ENCODE data around the gene SUPT4H1.

The SUPT4H1 gene

DNA sequence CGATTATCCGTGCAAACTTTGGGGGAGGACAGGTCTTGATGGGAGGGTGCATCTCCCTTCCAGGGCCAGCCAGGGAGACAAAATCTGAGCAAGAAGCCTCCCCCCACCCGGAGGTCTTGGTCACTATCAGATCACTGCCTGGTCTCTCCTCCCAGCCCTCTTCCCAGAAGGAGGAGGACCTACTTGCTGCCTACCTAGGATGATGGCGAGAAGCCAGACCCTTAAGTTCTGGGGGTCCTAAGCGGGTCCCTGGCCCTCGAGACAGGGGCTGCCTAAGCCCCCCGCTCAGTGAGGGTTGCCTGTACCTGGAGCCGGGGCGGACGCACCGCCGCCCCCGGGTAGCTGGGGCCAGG, 28.0 kb downstream of the SUPT4H1 start:
- Histone ChIP-seq H3K4me3 (ENCODE audit: control insufficient read depth in 1 of 7, extremely low read depth in 1 of 7, insufficient read depth in 4 of 7, low read depth in 2 of 7, low read length in 6 of 7) (peak overlapping the region in 3 of 7 experiments; percentile 68 to 80 (median 70)), H3K27ac (ENCODE audit: insufficient read depth in 1 of 2, low read depth in 1 of 2, low read length in 2 of 2, poor library complexity in 1 of 2, severe bottlenecking in 2 of 2) (no peak overlapping the region), H3K27me3 (replicated peaks in 2 of 5; ENCODE audit: control insufficient read depth in 4 of 5, insufficient read depth in 5 of 5, low read length in 4 of 5) (peaks cover 0 to 10% (median 2%) of the 10 kb centered on the region in 5 experiments), H3K36me3 (ENCODE audit: control insufficient read depth in 4 of 4, insufficient read depth in 4 of 4, low read length in 3 of 4) (peaks cover 0 to 34% (median 2%) of the 10 kb centered on the region in 4 experiments), H3K4me1 (ENCODE audit: control extremely low read depth in 1 of 4, control insufficient read depth in 4 of 4, insufficient read depth in 4 of 4, low read length in 3 of 4) (peaks cover 1 to 52% (median 49%) of the 10 kb centered on the region in 4 experiments), H3K9me3 (ENCODE audit: control extremely low read depth in 1 of 5, control insufficient read depth in 4 of 5, insufficient read depth in 2 of 5, low read depth in 1 of 5, low read length in 4 of 5) (no peaks in the 10 kb centered on the region)
- ChIA-PET POLR2A (interaction anchor here (1.2 kb wide), 1 partner anchor 28 kb away, joined by 4 read pairs; the partner anchor contains the start of gene SUPT4H1), CTCF (interaction anchor here (1.3 to 2.9 kb wide), 3 partner anchors 20 to 93 kb away, joined by 3 to 21 read pairs (median 4); partner anchors contain the start of gene RNF43)
- 21% methylated on average over 11 of the region's 13 CpGs for WGBS (ENCODE audit: insufficient coverage)
- no peak for DNase-seq

DNA sequence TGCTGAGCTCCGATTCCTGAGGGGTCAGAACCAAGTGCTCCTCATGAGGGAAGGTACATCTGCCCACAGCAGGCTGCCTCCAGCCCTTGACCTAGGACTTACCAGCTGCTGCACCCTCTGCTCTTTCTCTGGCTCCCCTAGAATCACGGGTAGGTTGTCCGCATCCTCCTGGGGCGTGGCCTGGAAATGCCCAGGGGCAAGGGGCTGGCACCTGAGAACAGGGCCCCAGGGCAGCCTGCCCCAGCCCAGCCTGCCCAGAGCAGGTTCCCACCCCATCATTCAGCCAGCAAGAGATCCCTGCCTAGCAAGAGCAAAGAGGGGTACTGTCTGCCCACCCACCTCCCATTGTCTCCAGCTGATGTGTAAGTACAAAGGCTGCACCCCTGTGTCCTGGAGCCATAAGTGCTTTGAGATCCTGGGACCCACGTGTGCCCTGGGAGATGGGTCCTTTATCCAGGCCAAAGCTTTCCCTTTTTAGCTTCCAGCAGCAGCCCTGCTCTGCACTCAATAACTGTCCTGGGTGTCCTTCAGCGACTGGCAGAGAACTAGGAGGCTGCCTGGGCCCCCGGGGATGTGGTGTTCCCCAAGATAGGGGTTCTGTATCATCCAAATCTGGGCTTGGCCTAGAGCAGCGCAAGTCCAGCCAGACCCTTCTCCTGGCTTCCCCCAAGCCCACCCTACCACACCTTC, 28.5 kb downstream of the SUPT4H1 start:
- Histone ChIP-seq H3K27ac (ENCODE audit: insufficient read depth in 1 of 2, low read depth in 1 of 2, low read length in 2 of 2, poor library complexity in 1 of 2, severe bottlenecking in 2 of 2) (no peak overlapping the region), H3K4me3 (ENCODE audit: control insufficient read depth in 1 of 7, extremely low read depth in 1 of 7, insufficient read depth in 4 of 7, low read depth in 2 of 7, low read length in 6 of 7) (peak overlapping the region in 3 of 7 experiments; percentile 68 to 80 (median 70)), H3K27me3 (replicated peaks in 2 of 5; ENCODE audit: control insufficient read depth in 4 of 5, insufficient read depth in 5 of 5, low read length in 4 of 5) (peaks cover 0 to 10% (median 2%) of the 10 kb centered on the region in 5 experiments), H3K9me3 (ENCODE audit: control extremely low read depth in 1 of 5, control insufficient read depth in 4 of 5, insufficient read depth in 2 of 5, low read depth in 1 of 5, low read length in 4 of 5) (no peaks in the 10 kb centered on the region), H3K4me1 (ENCODE audit: control extremely low read depth in 1 of 4, control insufficient read depth in 4 of 4, insufficient read depth in 4 of 4, low read length in 3 of 4) (peaks cover 0 to 49% (median 43%) of the 10 kb centered on the region in 4 experiments), H3K36me3 (ENCODE audit: control insufficient read depth in 4 of 4, insufficient read depth in 4 of 4, low read length in 3 of 4) (peaks cover 0 to 39% (median 2%) of the 10 kb centered on the region in 4 experiments)
- POLR2A ChIA-PET: interaction anchor here (1.2 kb wide), 1 partner anchor 14 kb away, joined by 6 read pairs; no protein-coding TSS in a partner anchor
- no peak for DNase-seq
- 93% methylated on average over 5 of the region's 8 CpGs for WGBS (ENCODE audit: insufficient coverage)
- CTCF ChIA-PET: interaction anchor here (0.7 to 2.9 kb wide), 6 partner anchors 22 to 94 kb away, joined by 3 to 21 read pairs (median 4); partner anchors contain the start of gene RNF43

DNA sequence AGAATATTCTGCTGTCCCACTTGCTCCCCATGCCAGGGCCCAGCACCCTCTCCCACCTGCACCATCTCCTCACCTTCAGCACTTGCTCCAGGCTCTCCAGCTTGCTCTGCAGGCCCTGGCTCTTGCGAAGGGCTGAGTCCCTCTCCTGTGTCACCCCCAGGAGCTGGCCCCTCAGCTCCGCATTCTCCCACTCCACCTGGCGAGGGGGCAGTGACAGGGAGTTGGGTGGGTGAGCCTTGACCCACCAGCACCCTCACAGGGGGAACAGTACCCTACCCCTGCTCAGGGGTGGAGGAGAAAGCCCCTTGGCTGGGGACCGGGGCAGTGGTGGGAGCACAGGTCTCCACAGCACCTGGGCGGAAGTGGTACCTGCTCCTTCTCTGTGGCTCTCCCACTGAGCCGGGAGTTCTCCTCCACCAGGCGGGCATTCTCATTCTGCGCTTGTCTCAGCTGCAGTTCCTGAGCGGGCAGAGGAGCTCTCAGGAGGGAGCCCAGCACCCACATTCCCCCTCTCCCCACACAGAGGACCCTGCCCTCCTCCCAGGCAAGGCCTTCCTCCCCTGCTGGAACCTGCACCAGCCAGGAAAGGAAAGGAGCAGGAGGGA, 29.3 kb downstream of the SUPT4H1 start:
- CTCF ChIA-PET: interaction anchor here (0.6 to 2.9 kb wide), 10 partner anchors 12 to 367 kb away, joined by 3 to 21 read pairs (median 4); partner anchors contain the start of gene RNF43
- no peak overlapping the region for H3K27ac ChIP-seq (ENCODE audit: insufficient read depth in 1 of 2, low read depth in 1 of 2, low read length in 2 of 2, poor library complexity in 1 of 2, severe bottlenecking in 2 of 2)

DNA sequence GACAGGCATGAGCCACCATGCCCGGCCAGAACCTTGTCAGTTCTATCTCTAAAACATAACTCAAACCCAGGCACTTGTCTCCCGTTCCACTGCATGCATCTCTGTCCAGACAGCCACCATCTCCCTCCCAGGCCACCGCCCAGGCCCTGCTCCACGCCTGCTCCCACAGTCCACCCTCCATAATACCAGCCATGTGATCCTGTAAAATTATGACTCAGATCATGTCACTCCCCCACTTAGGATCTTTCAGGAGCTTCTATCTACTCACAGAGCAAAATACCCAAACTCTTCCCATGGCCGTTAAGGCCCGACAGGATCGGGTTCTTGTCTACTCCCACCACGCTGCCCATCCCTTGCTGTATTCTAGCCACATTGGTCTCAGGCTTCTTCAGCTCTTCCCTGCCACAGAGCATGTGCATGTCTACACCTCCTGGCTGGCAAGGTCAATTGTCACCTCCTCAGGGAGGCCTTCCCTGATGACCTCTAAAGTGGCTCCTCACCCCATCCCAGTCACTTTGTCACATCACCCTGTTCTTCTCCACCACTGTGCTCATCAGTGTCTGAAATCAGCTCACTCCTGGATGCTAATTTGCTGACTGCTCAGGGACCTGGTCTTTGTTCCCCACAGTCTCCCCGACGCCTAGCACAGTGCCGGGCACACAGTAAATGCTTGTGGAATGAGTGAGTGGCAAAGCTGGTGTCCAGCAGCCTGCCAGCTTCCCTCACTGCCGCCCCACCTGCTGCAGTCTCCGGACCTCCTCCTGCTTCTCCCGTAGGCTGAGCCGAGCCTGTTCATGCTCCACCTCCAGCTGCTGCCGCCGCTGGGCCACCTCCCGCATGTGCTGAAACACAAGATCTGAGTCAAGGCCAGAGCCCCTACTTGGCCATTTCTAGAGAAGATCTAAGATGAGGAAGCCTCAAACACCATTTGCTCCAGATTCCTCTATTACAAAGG, 30.2 kb downstream of the SUPT4H1 start:
- Histone ChIP-seq H3K36me3 (ENCODE audit: control insufficient read depth in 4 of 4, insufficient read depth in 4 of 4, low read length in 3 of 4) (peaks cover 0 to 47% (median 2%) of the 10 kb centered on the region in 4 experiments), H3K27me3 (replicated peaks in 2 of 5; ENCODE audit: control insufficient read depth in 4 of 5, insufficient read depth in 5 of 5, low read length in 4 of 5) (peaks cover 0 to 10% (median 2%) of the 10 kb centered on the region in 5 experiments), H3K4me3 (ENCODE audit: control insufficient read depth in 1 of 7, extremely low read depth in 1 of 7, insufficient read depth in 4 of 7, low read depth in 2 of 7, low read length in 6 of 7) (no peak overlapping the region), H3K4me1 (ENCODE audit: control extremely low read depth in 1 of 4, control insufficient read depth in 4 of 4, insufficient read depth in 4 of 4, low read length in 3 of 4) (peaks cover 2 to 49% (median 36%) of the 10 kb centered on the region in 4 experiments), H3K9me3 (ENCODE audit: control extremely low read depth in 1 of 5, control insufficient read depth in 4 of 5, insufficient read depth in 2 of 5, low read depth in 1 of 5, low read length in 4 of 5) (no peaks in the 10 kb centered on the region), H3K27ac (ENCODE audit: insufficient read depth in 1 of 2, low read depth in 1 of 2, low read length in 2 of 2, poor library complexity in 1 of 2, severe bottlenecking in 2 of 2) (no peak overlapping the region)
- 95% methylated on average over 15 of the region's 18 CpGs for WGBS (ENCODE audit: insufficient coverage)
- ChIA-PET CTCF (interaction anchor here (0.6 to 2.9 kb wide), 9 partner anchors 12 to 368 kb away, joined by 3 to 21 read pairs (median 4); no protein-coding TSS in a partner anchor), POLR2A (no interaction called here)
- no peak for DNase-seq

More for the DNA sequence above, 29.3 kb downstream of the SUPT4H1 start:
- peaks cover 0 to 10% (median 2%) of the 10 kb centered on the region in 5 experiments for H3K27me3 ChIP-seq (replicated peaks in 2 of 5; ENCODE audit: control insufficient read depth in 4 of 5, insufficient read depth in 5 of 5, low read length in 4 of 5)
- POLR2A ChIA-PET: interaction anchor here (1.2 kb wide), 1 partner anchor 15 kb away, joined by 6 read pairs; no protein-coding TSS in a partner anchor
- peaks cover 0 to 47% (median 2%) of the 10 kb centered on the region in 4 experiments for H3K36me3 ChIP-seq (ENCODE audit: control insufficient read depth in 4 of 4, insufficient read depth in 4 of 4, low read length in 3 of 4)
- peaks cover under 1 to 49% (median 37%) of the 10 kb centered on the region in 4 experiments for H3K4me1 ChIP-seq (ENCODE audit: control extremely low read depth in 1 of 4, control insufficient read depth in 4 of 4, insufficient read depth in 4 of 4, low read length in 3 of 4)
- no peak overlapping the region for H3K4me3 ChIP-seq (ENCODE audit: control insufficient read depth in 1 of 7, extremely low read depth in 1 of 7, insufficient read depth in 4 of 7, low read depth in 2 of 7, low read length in 6 of 7)
- WGBS (ENCODE audit: insufficient coverage): 94% methylated on average over 3 of the region's 9 CpGs
- DNase-seq: no peak
- no peaks in the 10 kb centered on the region for H3K9me3 ChIP-seq (ENCODE audit: control extremely low read depth in 1 of 5, control insufficient read depth in 4 of 5, insufficient read depth in 2 of 5, low read depth in 1 of 5, low read length in 4 of 5)

DNA sequence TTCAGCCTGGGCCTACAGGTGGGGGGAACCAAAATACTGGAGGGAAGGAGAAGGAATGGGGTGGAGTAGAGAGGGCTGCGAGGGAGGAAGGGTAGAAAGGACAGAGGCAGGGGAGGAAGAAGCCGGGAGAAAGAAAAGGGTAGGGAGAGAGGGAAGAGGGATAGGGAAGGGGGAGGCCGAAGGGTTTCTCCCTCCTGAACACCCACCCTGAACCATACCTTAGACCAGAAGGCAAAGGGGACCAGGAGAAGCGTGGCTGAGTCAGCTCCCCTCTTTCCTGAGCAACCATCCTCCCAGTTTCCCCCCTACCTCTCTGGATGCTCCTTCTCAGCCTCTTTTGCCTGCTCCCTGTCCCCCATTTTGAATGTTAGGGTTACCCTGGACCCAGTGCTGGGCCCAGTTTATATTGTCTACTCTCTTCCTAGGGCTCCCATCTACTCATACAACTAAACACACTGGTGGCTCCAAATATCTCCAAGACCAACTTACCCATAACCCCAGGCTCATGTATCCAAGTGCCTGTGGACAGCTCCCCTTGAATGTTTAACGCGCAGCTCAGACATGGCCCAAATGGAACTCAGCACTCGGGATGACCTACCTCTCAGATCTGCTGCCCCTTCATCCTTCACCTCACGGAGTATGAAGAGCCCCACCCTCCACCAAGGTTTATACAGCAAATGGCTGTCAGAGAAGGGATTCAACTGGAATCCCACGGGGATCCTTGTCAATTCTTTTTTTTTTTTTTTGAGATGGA, 31.3 kb downstream of the SUPT4H1 start:
- ChIA-PET POLR2A (no interaction called here), CTCF (interaction anchor here (0.6 to 2.1 kb wide), 4 partner anchors 17 to 158 kb away, joined by 3 to 5 read pairs (median 4); no protein-coding TSS in a partner anchor)
- 90% methylated on average over 7 of the region's 9 CpGs for WGBS (ENCODE audit: insufficient coverage)

DNA sequence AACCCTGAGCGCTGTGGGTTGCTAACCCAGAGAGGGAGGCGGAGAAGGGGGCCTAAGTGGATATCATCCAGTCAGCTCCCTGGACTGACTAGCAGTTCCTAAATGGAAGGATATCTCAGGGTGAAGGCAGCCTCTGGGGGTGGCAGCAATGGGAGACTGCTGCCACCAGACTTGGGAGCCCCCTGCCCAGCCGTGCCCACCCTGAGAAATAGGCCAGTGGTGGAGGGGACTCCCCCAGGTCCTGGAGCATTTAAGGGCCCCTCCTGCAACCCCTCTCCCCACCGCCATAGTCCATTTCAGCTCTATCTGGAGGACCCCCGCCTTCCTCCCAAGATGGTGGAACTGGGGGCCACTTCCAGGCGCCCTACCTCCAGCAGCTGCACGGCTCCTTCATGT, 31.8 kb downstream of the SUPT4H1 start:
- DNase-seq: no peak
- Histone ChIP-seq H3K4me1 (ENCODE audit: control extremely low read depth in 1 of 4, control insufficient read depth in 4 of 4, insufficient read depth in 4 of 4, low read length in 3 of 4) (peaks cover 2 to 41% (median 32%) of the 10 kb centered on the region in 4 experiments), H3K27ac (ENCODE audit: insufficient read depth in 1 of 2, low read depth in 1 of 2, low read length in 2 of 2, poor library complexity in 1 of 2, severe bottlenecking in 2 of 2) (no peak overlapping the region), H3K27me3 (replicated peaks in 2 of 5; ENCODE audit: control insufficient read depth in 4 of 5, insufficient read depth in 5 of 5, low read length in 4 of 5) (peaks cover 0 to 9% (median 2%) of the 10 kb centered on the region in 5 experiments), H3K36me3 (ENCODE audit: control insufficient read depth in 4 of 4, insufficient read depth in 4 of 4, low read length in 3 of 4) (peaks cover 0 to 63% (median 3%) of the 10 kb centered on the region in 4 experiments), H3K4me3 (ENCODE audit: control insufficient read depth in 1 of 7, extremely low read depth in 1 of 7, insufficient read depth in 4 of 7, low read depth in 2 of 7, low read length in 6 of 7) (no peak overlapping the region), H3K9me3 (ENCODE audit: control extremely low read depth in 1 of 5, control insufficient read depth in 4 of 5, insufficient read depth in 2 of 5, low read depth in 1 of 5, low read length in 4 of 5) (no peaks in the 10 kb centered on the region)
- ChIA-PET POLR2A (interaction anchor here (0.5 kb wide), 1 partner anchor 130 kb away, joined by 7 read pairs; no protein-coding TSS in a partner anchor), CTCF (interaction anchor here (1.0 to 7.2 kb wide), 2 partner anchors 19 to 23 kb away, joined by 4 to 60 read pairs; no protein-coding TSS in a partner anchor)
- 100% methylated on average over 3 of the region's 7 CpGs for WGBS (ENCODE audit: insufficient coverage)

More for the DNA sequence above, 31.3 kb downstream of the SUPT4H1 start:
- Histone ChIP-seq H3K4me3 (ENCODE audit: control insufficient read depth in 1 of 7, extremely low read depth in 1 of 7, insufficient read depth in 4 of 7, low read depth in 2 of 7, low read length in 6 of 7) (no peak overlapping the region), H3K27ac (ENCODE audit: insufficient read depth in 1 of 2, low read depth in 1 of 2, low read length in 2 of 2, poor library complexity in 1 of 2, severe bottlenecking in 2 of 2) (no peak overlapping the region), H3K27me3 (replicated peaks in 2 of 5; ENCODE audit: control insufficient read depth in 4 of 5, insufficient read depth in 5 of 5, low read length in 4 of 5) (peaks cover 0 to 10% (median 2%) of the 10 kb centered on the region in 5 experiments), H3K9me3 (ENCODE audit: control extremely low read depth in 1 of 5, control insufficient read depth in 4 of 5, insufficient read depth in 2 of 5, low read depth in 1 of 5, low read length in 4 of 5) (no peaks in the 10 kb centered on the region), H3K36me3 (ENCODE audit: control insufficient read depth in 4 of 4, insufficient read depth in 4 of 4, low read length in 3 of 4) (peaks cover 0 to 57% (median 2%) of the 10 kb centered on the region in 4 experiments), H3K4me1 (ENCODE audit: control extremely low read depth in 1 of 4, control insufficient read depth in 4 of 4, insufficient read depth in 4 of 4, low read length in 3 of 4) (peaks cover 2 to 47% (median 38%) of the 10 kb centered on the region in 4 experiments)
- no peak for DNase-seq
